Stimulated activated CD4-positive, alpha-beta T cell treated with anti-CD3 and anti-CD28 coated beads, Interleukin-1b, Interleukin-23, amount 100 ng/mL, for 4 hours (primary cell): ENCODE data around the gene EIF3A.
A peak's percentile ranks its signal among the peaks of the same experiment; 100 is the strongest.
"Not testable (repeated sequence)": the region's sequence is repeated elsewhere in the genome, so short reads cannot be mapped to it uniquely, and the experiment has no call there.

Experiments used
- DNase-seq, 2 donors: peaks; one replicate each; pipeline ENCODE4 v3.0.0-alpha.2; 2020; ENCODE audit warnings: low read depth in 2 of 2

The EIF3A gene

DNA sequence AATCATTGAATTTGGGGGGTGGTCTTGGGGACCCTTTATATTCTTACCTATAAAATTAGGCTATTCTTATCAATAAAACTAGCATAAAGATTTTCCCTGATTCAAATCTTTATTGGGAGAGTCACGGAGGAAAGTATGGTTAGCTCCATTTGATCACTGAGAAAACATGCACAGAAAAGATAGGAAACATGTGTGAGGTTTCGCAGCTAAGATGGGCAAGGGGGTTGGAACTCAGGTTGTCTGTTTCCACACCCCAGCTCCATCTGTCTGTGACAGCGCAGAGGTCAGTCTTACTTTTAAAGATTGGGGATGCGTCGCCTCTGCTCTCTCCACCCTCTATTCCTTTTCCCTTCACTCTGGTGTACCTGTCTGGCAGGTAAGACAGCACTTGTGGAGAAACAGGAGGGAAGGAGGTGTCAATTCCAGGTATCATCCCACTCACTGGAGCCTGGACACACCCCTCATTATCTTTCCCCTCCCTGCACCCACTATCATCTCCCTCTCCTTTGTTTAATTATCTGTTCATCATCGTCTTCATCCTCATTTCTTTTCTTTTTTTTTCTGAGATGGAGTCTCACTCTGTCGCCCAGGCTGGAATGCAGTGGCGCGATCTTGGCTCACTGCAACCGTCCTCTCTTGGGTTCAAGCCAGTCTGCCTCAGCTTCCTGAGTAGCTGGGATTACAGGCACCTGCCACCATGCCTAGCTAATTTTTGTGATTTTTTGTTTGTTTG lies 20.9 kb upstream of the EIF3A start:
- no peak for DNase-seq

DNA sequence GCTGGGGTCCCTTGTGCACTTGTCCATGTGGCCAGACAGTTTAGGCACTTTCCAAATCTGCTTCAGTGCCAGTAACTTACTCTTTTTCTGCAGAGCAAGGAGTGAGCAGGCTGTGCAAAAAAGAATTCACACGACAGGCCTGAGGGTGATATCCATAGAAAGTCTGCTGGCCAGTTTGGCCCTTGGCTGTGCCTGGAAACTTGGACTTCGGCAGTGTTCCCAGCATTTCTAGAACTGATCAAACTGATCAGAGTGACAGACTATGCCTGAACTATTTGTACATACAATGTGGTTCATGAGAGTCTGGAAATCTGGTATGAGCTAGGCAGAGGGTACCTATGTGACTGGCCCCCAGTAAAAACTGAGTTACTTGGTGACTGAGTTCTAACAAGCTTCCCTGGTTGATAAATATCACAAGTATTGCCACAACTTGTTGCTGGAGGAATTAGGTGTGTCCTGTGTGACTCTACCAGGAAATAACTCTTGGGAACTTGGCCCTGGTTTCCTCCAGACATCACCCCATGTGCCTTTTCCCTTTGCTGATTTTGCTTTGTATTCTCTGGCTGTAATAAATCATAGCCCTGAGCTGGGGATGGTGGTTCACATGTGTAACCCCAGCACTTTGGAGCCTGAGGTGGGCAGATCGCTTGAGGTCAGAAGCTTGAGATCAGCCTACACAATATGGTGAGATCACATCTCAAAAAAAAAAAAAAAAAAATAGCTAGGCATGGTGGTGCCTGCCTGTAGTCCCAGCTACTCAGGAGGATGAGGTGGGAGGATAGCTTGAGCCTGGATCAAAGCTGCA lies 20.0 kb upstream of the EIF3A start:
- no peak for DNase-seq

DNA sequence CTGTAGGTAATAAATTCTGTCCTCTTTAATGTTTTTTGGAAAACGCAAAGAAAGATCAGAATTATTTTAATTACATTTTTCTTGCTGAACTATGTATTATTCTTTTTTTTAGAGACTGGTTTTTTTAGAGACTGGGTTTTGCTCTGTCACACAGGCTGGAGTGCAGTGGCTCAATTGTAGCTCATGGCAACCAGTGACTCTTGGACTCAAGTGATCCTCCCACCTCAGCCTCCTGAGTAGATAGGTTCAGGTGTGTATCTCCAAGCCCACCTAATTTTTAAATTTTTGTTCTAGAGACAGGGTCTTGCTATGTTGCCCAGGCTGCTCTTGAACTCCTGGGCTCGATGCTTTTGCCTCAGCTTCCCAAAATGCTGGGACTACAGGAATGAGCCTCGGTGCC lies 18.0 kb upstream of the EIF3A start:
- DNase-seq = no peak

DNA sequence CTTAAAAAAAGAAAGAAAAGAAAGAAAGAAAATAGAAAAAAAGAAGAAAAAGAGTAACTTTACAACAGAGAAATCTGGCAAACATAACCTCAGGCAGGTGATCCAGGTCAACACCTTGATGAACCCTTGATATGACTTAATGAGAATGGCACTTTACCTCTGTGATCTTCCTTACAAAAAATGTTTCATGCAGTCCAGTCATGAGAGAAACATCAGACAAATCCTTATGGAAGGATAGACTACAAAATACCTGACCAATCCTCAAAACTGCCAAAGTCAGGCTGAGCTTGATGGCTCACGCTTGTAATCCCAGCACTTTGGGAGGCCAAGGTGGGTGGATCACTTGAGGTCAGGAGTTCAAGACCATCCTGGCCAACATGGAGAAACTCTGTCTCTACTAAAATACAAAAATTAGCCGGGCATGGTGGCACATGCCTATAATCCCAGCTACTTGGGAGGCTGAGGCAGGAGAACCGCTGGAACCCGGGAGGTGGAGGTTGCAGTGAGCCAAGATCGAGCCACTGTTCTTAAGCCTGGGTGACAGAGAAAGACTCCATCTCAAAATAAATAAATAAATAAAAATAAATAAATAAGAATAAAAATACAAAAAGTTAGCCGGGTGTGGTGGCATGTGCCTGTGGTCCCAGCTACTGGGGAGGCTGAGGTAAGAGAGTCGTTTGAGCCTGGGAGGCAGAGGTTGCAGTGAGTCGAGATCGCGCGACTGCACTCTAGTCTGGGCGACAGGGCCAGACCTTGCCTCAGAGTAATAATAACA lies 16.2 kb upstream of the EIF3A start:
- not testable (repeated sequence) for DNase-seq

DNA sequence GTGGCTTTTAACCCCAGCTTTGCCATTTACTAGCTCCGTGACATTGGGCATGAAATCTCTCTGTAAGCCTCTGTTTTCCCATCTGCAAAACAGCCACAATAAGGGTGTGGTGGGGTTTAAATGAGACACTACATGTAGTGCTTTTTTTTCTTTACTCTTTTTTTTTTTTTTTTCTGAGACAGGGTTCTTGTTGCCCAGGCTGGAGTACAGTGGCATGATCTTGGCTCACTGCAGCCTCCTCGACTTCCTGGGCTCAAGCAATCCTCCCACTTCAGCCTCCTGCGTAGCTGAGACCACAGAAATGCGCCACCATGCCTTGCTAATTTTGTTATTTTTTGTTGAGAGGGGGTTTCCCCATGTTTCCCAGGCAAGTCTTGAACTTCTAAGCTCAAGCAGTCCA lies 15.0 kb upstream of the EIF3A start:
- no peak for DNase-seq

DNA sequence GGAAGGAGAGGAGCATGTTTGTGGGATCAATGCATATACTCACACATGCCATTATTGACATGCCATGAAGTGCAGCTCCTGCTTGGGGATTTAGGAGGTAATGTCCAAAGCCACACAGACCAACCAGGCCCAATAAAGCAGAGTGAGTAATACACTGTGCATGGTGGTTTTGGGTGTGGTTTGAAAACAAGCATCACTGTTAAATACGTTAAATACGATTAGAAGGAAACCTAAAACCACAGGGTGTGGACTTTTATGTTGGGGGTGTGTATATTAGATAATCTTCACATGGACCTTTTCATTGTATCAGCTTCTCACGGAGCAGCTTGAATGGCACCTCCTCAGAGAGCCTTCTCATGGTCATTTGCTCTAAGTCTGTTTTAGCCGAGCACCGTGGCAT lies 10.4 kb upstream of the EIF3A start:
- DNase-seq = no peak

DNA sequence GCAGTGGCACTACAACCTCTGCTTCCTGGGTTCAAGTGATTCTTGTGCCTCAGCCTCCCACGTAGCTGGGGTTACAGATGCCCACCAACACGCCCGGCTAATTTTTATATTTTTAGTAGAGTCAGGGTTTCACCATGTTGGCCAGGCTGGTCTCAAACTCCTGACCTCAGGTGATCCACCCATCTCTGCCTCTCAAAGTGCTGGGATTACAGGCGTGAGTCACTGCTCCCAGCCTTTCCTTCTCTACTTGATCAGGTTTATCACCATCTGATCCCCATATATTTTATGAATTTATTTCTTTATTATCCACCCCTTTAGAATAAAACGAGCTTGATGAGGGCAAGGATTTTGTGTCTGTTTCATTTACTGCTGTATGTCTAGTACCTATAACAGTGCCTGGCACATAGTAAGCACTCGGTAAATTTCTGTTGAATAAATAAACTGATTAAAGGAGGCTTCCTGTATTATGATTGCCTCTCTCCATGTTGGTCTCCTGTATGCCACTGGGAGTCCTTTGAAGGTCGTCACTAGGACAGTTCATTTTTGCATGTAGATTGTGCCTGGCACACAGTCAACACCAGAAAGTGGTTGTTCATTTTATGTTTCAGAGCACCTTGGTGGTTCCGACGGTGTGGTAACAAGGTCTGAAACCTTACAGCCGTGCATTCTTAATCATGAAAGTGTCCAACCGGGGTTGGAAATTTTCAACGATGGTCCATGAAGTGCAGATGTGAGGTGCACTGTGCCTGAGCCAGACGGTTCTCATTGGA lies 9.6 kb upstream of the EIF3A start:
- no peak for DNase-seq

- DNase-seq = no peak
These were observed 6.8 kb upstream of the EIF3A start for GRCh38 chr10:119087271-119087882.

GRCh38 chr10:119084896-119085295 lies 4.3 kb upstream of the EIF3A start:
- DNase-seq = no peak

GRCh38 chr10:119079599-119080520 lies 757 bp downstream of the EIF3A start:
- DNase-seq = peak; percentile 36 to 59

DNA sequence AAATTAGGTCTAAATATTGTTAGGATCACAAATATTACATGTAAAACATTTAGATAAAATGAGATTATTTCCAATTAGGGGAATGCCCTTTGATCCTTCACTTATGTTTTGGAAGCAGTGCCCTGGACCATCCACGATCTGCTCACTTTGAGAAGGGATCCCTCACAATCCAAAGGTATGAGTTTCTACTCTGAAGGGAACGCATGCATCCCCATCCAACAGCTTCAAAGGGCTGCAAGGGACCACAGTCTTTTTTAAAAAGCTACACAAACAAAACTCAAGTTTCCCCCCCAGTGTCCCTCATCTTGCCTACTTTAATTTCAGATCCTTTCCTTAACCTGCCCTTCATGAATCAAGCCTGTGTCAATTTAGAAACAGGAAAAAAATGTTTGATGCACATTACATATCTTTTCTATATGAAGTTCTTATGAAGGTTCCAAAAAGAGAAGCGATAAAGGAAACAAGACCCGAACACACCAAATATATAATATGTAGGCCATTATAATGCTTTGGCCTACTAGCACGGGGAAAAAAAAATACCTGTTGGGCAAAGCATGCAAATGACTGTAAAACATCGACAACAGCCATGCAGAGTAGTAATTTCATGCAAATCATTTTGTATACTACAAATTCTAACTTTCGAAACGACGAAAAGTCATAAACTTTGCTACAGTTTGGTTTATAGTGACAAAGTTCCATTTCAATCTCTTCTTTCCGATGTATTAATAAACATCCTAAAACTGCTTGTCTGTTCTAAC lies 2.0 kb downstream of the EIF3A start:
- no peak for DNase-seq

DNA sequence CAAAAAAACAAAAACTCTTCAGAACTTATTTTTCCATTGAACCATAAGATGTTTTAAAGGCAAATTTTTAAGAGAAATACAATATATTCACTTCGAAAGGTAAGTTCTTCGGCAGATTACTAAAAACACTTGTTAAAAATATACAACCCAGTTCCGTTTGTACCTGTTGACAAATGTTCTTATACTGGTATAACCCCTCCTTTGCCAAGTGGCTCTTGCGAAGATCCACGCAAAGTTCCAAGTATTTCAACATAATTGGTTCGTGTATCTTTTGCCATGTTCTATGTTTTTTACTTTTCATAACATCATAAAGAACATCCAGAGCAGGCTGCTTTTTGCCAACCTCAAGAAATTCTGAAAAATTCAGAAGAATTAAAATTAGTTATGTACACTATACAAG lies 7.0 kb downstream of the EIF3A start:
- DNase-seq = no peak

DNA sequence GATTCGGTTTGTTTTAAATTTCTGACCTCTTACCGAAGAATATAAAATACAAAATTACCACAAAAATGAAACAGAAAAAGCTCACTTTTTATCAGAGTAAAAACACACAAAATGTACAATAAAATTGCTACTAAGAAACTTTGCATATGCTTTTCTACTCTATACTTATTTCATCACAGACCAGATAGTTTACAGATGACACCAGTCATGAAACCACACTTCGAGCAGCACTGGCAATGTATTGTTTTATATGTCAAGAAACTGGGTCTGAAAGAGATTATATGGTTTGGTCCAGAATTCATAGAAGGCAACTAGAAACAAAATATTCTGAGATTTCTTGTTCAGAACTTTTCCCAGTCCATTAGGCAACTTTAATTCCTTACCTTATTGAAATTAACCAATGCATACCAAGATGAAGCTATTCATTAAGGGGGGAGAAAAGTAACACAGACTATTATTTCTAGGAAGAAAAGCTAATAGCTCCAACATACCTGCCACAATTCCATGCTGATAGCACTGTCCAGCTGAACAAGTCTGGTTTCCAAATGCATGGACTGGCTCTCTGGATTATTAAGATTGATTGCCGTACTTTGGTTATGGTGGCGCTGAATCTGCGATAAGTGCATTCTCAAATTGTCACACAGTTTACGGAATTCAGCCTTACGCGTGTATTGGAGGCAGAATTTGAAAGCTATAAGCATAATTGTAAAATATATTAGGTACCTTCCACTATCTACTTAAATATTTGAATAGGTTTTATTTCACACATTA lies 10.0 kb downstream of the EIF3A start:
- DNase-seq = no peak

- no peak for DNase-seq
These were observed 18.7 kb downstream of the EIF3A start for GRCh38 chr10:119061926-119062325.

DNA sequence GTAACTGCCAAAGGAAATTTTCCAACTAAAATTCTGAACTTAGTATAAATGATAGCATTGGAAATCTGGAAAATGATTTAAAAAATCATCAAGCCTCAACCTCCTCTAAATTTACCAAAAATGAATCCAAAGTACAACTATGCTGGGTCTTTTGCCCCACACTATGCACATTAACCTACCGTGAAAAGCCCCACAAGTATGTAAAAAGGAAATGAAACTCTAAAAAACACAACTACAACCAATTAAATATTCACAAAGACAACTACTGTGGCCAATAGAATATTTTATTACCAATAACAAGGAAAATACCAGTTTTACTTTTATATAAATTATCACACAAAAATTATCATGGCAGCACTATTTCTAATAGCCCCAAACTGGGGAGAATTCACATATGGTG lies 19.3 kb downstream of the EIF3A start:
- DNase-seq = no peak

DNA sequence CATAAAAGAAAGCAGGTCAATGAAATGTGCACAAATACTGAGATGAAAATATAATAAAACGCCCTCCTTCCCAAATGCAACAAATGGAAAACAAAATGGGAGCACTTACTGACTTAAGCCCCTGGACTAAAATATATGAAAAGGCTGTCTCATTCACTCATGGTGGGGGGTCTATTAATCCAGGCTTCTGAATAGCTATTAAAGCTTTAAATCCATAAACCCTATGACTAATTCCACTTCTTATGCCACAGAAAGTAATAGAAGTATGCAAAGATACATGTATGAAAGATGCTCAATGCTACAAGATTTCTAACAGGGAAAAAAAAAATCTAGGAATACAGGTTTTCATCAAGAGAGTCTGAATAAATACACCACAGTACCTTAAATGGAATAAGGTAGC lies 20.5 kb downstream of the EIF3A start:
- DNase-seq = no peak

DNA sequence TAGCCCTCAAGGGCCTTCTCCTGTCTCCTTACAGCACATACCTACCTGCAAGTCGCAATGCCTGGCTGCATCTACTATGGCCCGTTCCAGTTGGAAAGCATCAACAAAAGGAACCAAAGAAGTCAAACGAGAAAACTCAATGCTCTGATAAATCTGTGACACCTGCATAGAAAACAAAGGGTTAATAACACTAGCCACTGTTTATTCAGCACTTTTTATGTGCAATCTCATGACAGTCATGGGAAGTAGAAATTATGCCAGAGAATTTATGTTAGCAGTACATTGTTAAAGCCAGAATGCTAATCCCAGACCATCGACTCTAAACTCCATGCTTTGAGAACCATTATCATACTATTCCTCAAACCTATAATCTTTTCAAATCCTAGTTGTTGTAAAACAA lies 21.1 kb downstream of the EIF3A start:
- no peak for DNase-seq

DNA sequence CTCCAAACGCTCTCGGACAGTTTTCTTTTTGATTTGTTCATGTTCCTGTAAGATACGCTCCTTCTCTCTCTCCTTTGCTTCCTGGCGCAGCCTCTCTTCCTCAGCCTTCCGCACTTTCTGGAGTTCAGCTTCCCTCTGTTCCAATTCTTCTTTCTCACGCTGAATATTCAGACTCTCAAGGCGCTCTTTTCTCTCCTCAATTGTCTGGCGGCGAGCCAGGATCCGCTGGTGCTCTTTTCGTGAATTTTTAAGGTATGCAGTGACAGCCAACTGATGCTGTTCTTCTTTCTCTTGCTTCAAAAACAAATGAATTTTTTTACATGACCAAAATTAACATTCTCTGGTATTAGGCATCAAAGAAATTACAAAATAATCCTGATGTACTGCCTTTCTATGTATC lies 22.6 kb downstream of the EIF3A start:
- DNase-seq = no peak

DNA sequence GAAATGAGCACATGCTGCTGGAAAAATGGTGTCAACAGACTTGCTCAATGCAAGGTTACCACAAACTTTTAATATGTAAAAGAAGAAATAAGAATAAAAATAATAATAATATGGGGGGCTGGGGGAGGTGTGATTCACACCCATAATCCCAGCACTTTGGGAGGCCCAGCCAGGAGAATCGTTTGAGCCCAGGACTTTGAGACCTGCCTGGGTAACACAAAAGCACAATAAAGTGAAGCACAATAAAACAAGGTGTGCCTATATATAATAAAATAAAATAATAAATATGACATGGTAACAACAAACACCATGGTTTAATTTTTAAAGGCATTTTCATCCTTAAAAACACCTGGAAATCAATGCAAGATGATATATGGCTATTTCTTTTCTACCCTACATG lies 25.1 kb downstream of the EIF3A start:
- no peak for DNase-seq
